Measurements from ENCODE around the gene ZNF496. TPM values are rescaled to one million over a fixed set of nuclear protein-coding genes. Genes with fewer than 3 reads are reported as not detected.
A peak's percentile ranks its signal among the peaks of the same experiment; 100 is the strongest.

Gene ZNF496
- total RNA-seq, 1 experiment from 2014 or later: 66.5 TPM

- TF ChIP-seq CTCF (conservative IDR thresholded peaks at IDR 0.05): no peak
- Mint-ChIP-seq H3K9me3 (no peaks in the 10 kb centered on the region; a peak in 1 of 5 replicates), H3K4me1 (peaks cover 80 to 81% of the 10 kb centered on the region in 2 experiments), H3K27me3 (ENCODE audit: low read depth) (no peaks in the 10 kb centered on the region; the same call in 1 of the 2 replicates), H3K4me3 (peak overlapping the region; percentile 32 to 36), H3K36me3 (ENCODE audit: insufficient read depth in 1 of 3, low read depth in 3 of 3) (peaks cover 13 to 27% (median 22%) of the 10 kb centered on the region in 3 experiments), H3K27ac (peak overlapping the region; percentile 20 to 54 (median 31); a peak in 2 of 7 replicates)
- no peaks in the 10 kb centered on the region for H3K79me2 ChIP-seq (ENCODE audit: insufficient read depth, low read length)
- no peak overlapping the region for H2AK5ac ChIP-seq (ENCODE audit: insufficient read length, low read length)
- no peaks in the 10 kb centered on the region for H3K9me3 ChIP-seq (ENCODE audit: control insufficient read depth, low read depth, low read length)
- H2AFZ ChIP-seq (ENCODE audit: low read length): no peak overlapping the region
- no CpG with 5 or more reads among the region's 6 CpGs for WGBS (ENCODE audit: extremely low coverage, insufficient read length, low lambda C conversion rate)
- no peak overlapping the region for H3K4ac ChIP-seq (ENCODE audit: low read depth, low read length)
- H3K9ac ChIP-seq (ENCODE audit: extremely low read depth, insufficient read length, low read length): no peak overlapping the region
- H3K56ac ChIP-seq (ENCODE audit: insufficient read length, low read depth, low read length): no peak overlapping the region
- H4K20me1 ChIP-seq (ENCODE audit: control insufficient read depth, insufficient read depth, insufficient read length): no peaks in the 10 kb centered on the region
- H3K23me2 ChIP-seq (ENCODE audit: insufficient read length, low read depth, low read length, poor library complexity, severe bottlenecking): no peaks in the 10 kb centered on the region
- H3T11ph ChIP-seq (ENCODE audit: low read length): no peak overlapping the region
- H3K27ac ChIP-seq (ENCODE audit: insufficient read length, low read depth, low read length): no peak overlapping the region
- H3K4me1 ChIP-seq (ENCODE audit: insufficient read depth, low read length): peaks cover 44% of the 10 kb centered on the region
- no peak overlapping the region for H2BK12ac ChIP-seq (ENCODE audit: insufficient read length, low read depth, low read length)
- no peaks in the 10 kb centered on the region for H3K79me1 ChIP-seq (ENCODE audit: insufficient read depth, low read depth, low read length, poor library complexity, severe bottlenecking)
- peak; percentile 76 for DNase-seq
- no peak overlapping the region for H3K18ac ChIP-seq (ENCODE audit: insufficient read length, low read depth, low read length)
- no peaks in the 10 kb centered on the region for H3K27me3 ChIP-seq (ENCODE audit: insufficient read depth, low read length)
- no peak overlapping the region for H4K91ac ChIP-seq (ENCODE audit: insufficient read length, low read depth, low read length)
- no peak overlapping the region for H2BK5ac ChIP-seq (ENCODE audit: insufficient read length, low read length)
- H3K14ac ChIP-seq (ENCODE audit: insufficient read depth, low read length): no peak overlapping the region
- H2BK15ac ChIP-seq (ENCODE audit: low read depth, low read length): no peak overlapping the region
- H4K5ac ChIP-seq (ENCODE audit: insufficient read length, low read depth, low read length): no peak overlapping the region
- H4K8ac ChIP-seq (replicated peaks; ENCODE audit: insufficient read length, low read depth, low read length): no peak overlapping the region
- no peak overlapping the region for H2BK120ac ChIP-seq (ENCODE audit: low read depth, low read length, poor library complexity, severe bottlenecking)
- H2BK20ac ChIP-seq (ENCODE audit: low read depth, low read length, poor library complexity, severe bottlenecking): no peak overlapping the region
- no peak overlapping the region for H3K23ac ChIP-seq (ENCODE audit: insufficient read length, low read depth, low read length)
- H3K4me2 ChIP-seq (ENCODE audit: insufficient read depth, insufficient read length, low read length): peak overlapping the region; percentile 34
These were observed 36.4 kb downstream of the ZNF496 start for GRCh38 chr1:247295274-247295684.

Measured in H9 (cell line).